GM18517 (cell line): ENCODE data around the gene WNT2B.

Source experiments
- ATAC-seq: cut with Tn5 transposase; IDR thresholded peaks from one replicate; pipeline ENCODE4 v1.9.1; 2021; ENCODE audit warnings: mild to moderate bottlenecking, moderate library complexity; ENCODE audit not compliant: unreplicated experiment

The WNT2B gene

GRCh38 chr1:112564081-112564480, 55.3 kb downstream of the WNT2B start:
- ATAC-seq: no peak

GRCh38 chr1:112565800-112566199, 57.0 kb downstream of the WNT2B start:
- ATAC-seq: no peak

GRCh38 chr1:112575154-112575804, 66.5 kb downstream of the WNT2B start:
- ATAC-seq: no peak

GRCh38 chr1:112576240-112576639, 67.5 kb downstream of the WNT2B start:
- ATAC-seq: no peak
